K562 (cell line): ENCODE data around the gene LCNL1. TPM values are rescaled to one million over a fixed set of nuclear protein-coding genes. Genes with fewer than 3 reads are reported as not detected.

Experiments
- ELF1 ChIP-seq: fragments of 200-800 bp; sonication (Bioruptor generic); IDR thresholded peaks from 2 replicates; pipeline ENCODE4 v1.6.1; 2016; ENCODE audit warnings: missing genetic modification characterization, missing compliant biosample characterization
- EP400 ChIP-seq: fragments of 450-650 bp; IDR thresholded peaks from 2 replicates; pipeline ENCODE4 v1.6.1; 2017; ENCODE audit warnings: antibody characterized with exemption, mild to moderate bottlenecking, moderate library complexity
- ESRRA ChIP-seq: fragments of 450-650 bp; IDR thresholded peaks from 2 replicates; pipeline ENCODE4 v1.6.1; 2014; ENCODE audit warnings: low read depth, mild to moderate bottlenecking, moderate library complexity, borderline replicate concordance
- HDAC2 ChIP-seq: fragments of 450-650 bp; IDR thresholded peaks from 2 replicates; pipeline ENCODE4 v1.6.1; 2016; ENCODE audit warnings: mild to moderate bottlenecking
- HIVEP1 ChIP-seq: fragments of 250-450 bp; sonication (Bioruptor Pico); IDR thresholded peaks from 2 replicates; pipeline ENCODE4 v1.4.0; 2020; ENCODE audit warnings: mild to moderate bottlenecking
- KLF1 ChIP-seq: fragments of 450-650 bp; IDR thresholded peaks from 2 replicates; pipeline ENCODE4 v1.6.1; 2016; ENCODE audit warnings: missing genetic modification characterization, missing compliant biosample characterization
- MEF2A ChIP-seq: IDR thresholded peaks from 2 replicates; pipeline ENCODE4 v1.6.1; 2011; ENCODE audit warnings: low read depth, mild to moderate bottlenecking, low read length, moderate library complexity; ENCODE audit not compliant: control insufficient read depth
- PHTF2 ChIP-seq: fragments of 250-450 bp; sonication (Bioruptor Pico); IDR thresholded peaks from 2 replicates; pipeline ENCODE4 v1.5.0; 2021; ENCODE audit warnings: mild to moderate bottlenecking
- RNF2 ChIP-seq: sonication (generic); IDR thresholded peaks from 2 replicates; pipeline ENCODE4 v1.6.1; 2016
- SMAD2 ChIP-seq: fragments of 150-350 bp; IDR thresholded peaks from 2 replicates; pipeline ENCODE4 v1.6.1; 2014; ENCODE audit warnings: low read depth, mild to moderate bottlenecking, low read length
- SMAD3 ChIP-seq: fragments of 450-650 bp; formaldehyde crosslinking; conservative IDR thresholded peaks from 2 replicates; pipeline ENCODE4 v1.4.0; 2020; ENCODE audit warnings: mild to moderate bottlenecking
- XRCC5 ChIP-seq: fragments of 200-400 bp; formaldehyde crosslinking; IDR thresholded peaks from 2 replicates; pipeline ENCODE4 v1.6.1; 2017; ENCODE audit warnings: low read depth, mild to moderate bottlenecking, low read length
- YY1 ChIP-seq, 3 experiments: IDR thresholded peaks; 2 replicates each; pipeline ENCODE4 v1.6.1; 2011; ENCODE audit warnings: low read length in 2 of 3, mild to moderate bottlenecking in 2 of 3, moderate library complexity in 2 of 3, borderline replicate concordance in 1 of 3, control low read depth in 1 of 3, low read depth in 1 of 3; ENCODE audit not compliant: insufficient read depth in 3 of 3, insufficient replicate concordance in 2 of 3, control insufficient read depth in 1 of 3, insufficient read length in 1 of 3; ENCODE audit errors: extremely low read depth in 1 of 3
- ZNF445 ChIP-seq: fragments of 250-450 bp; sonication (Bioruptor Pico); IDR thresholded peaks from 2 replicates; pipeline ENCODE4 v1.4.0; 2020; ENCODE audit warnings: low read depth, mild to moderate bottlenecking, moderate library complexity
- polyA plus RNA-seq, 8 experiments: library from polyadenylated mRNA; depleted of rRNA in 4 of 8; stranded (reverse) in 5 of 8; unstranded in 3 of 8; fragments of >200 nt; fragmentation: Nextera tagmentation in 2 of 8; fragmentation: Illumina TruSeq in 1 of 8; extraction: Ambion mirVana in 2 of 8; extraction: Trizol in 1 of 8; gene quantifications; 2 replicates each; pipeline versions ENCODE4 v1.2.1 to v1.2.3, GENCODE V29; 2011 to 2014; ENCODE audit warnings: inconsistent platforms in 1 of 8, missing spikeins in 1 of 8
- total RNA-seq, 7 experiments: library from RNA; depleted of rRNA in 6 of 7; stranded (reverse); fragments of >200 nt in 6 of 7; fragmentation: Illumina TruSeq in 2 of 7; extraction: Trizol in 2 of 7; gene quantifications; 2 replicates each; pipeline versions ENCODE4 v1.2.1 to v1.2.3, GENCODE V29; 2011 to 2021; ENCODE audit warnings: low replicate concordance in 1 of 7
- TF ChIP-seq, protein P1 (sequence below): sonication (generic); formaldehyde crosslinking; IDR thresholded peaks from 2 replicates; pipeline ENCODE4 v1.8.1; 2023; ENCODE audit warnings: mild to moderate bottlenecking, missing genetic modification reagents
- TF ChIP-seq, protein P2 (sequence below): sonication (generic); formaldehyde crosslinking; IDR thresholded peaks from 2 replicates; pipeline ENCODE4 v1.8.0; 2022; ENCODE audit warnings: missing genetic modification reagents, mild to moderate bottlenecking, moderate library complexity, borderline replicate concordance
- TF ChIP-seq, protein P3 (sequence below), 2 experiments: fragments of 450-650 bp; IDR thresholded peaks; 2 replicates each; pipeline ENCODE4 v1.6.1; 2016
- TF ChIP-seq, protein P4 (sequence below), 2 experiments: IDR thresholded peaks; 2 replicates each; pipeline ENCODE4 v1.6.1; 2011; ENCODE audit warnings: borderline replicate concordance in 1 of 2, control low read depth in 1 of 2, low read depth in 1 of 2, low read length in 1 of 2, mild to moderate bottlenecking in 1 of 2, mixed read lengths in 1 of 2, moderate library complexity in 1 of 2; ENCODE audit not compliant: insufficient read depth in 1 of 2, insufficient read length in 1 of 2, poor library complexity in 1 of 2, severe bottlenecking in 1 of 2; ENCODE audit errors: extremely low read depth in 1 of 2

Gene LCNL1
- total and polyA plus RNA-seq, 9 of the 15 experiments (the other 6 are each of a cell fraction or from before 2014, with no cell fraction given), result 0.04 to 0.16 (median 0.04) TPM; not detected in 4

DNA sequence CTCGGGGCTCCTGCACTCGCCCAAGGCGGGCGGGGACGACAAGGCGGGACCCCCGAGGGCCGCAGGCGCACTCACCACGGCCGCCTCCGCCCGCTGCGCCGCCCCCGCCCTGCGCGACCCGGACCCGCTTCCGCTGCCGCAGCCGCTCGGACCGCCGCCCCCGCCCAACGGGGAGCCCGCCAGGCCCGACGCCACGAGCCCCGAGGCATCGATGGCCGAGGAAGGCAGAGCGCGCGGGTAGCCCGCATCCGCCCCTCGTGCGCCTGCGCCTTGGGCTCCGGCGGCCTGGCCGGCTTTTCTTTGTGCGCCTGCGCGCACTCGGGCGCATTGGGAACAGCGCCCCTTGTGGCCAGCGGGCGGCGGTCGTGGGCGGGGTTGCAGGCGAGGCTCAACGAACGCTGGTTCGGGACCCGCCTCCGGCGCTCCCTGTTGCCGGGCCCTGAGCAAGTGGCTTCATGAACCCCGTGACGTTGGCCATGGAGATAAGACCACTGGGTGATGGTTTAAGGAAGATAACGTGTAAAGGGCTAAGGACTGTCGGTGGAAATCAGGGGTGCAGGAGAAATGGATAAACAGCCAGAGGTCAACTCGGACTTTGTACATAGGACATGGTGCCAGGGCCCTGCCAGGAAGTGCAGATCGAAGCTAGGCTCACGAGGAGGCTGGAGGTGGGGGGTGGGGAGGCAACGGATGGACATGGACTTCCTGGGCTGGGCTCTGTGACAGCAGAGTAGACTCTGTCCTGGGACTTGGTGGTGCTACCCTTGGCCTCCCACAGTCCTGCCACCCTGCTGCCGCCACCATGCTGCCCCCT lies 38.1 kb upstream of the LCNL1 start, which contains the start of the genes C8G and FBXW5 (continued):
- TF ChIP-seq, protein P1, sequence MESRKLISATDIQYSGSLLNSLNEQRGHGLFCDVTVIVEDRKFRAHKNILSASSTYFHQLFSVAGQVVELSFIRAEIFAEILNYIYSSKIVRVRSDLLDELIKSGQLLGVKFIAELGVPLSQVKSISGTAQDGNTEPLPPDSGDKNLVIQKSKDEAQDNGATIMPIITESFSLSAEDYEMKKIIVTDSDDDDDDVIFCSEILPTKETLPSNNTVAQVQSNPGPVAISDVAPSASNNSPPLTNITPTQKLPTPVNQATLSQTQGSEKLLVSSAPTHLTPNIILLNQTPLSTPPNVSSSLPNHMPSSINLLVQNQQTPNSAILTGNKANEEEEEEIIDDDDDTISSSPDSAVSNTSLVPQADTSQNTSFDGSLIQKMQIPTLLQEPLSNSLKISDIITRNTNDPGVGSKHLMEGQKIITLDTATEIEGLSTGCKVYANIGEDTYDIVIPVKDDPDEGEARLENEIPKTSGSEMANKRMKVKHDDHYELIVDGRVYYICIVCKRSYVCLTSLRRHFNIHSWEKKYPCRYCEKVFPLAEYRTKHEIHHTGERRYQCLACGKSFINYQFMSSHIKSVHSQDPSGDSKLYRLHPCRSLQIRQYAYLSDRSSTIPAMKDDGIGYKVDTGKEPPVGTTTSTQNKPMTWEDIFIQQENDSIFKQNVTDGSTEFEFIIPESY (CRISPR knock-in tag), result peak; percentile 77
- no peak for TF ChIP-seq SMAD2
- TF ChIP-seq XRCC5, result peak; percentile 95
- peak; percentile 83; the same call in 1 of the 2 replicates for TF ChIP-seq SMAD3 (CRISPR knock-in tag)
- TF ChIP-seq MEF2A, result peak; percentile 39; the same call in 1 of the 2 replicates
- no peak for TF ChIP-seq RNF2
- TF ChIP-seq EP400, result peak; percentile 77
- peak; percentile 85 for TF ChIP-seq ELF1 (tag)
- peak; percentile 80; the same call in 1 of the 2 replicates for TF ChIP-seq HIVEP1
- TF ChIP-seq YY1 (IDR thresholded peaks at IDR 0.05; ENCODE audit: borderline replicate concordance in 1 of 3, control insufficient read depth in 1 of 3, extremely low read depth in 1 of 3, insufficient read depth in 3 of 3, insufficient read length in 1 of 3, insufficient replicate concordance in 2 of 3, low read depth in 1 of 3, low read length in 2 of 3), result peak in 2 of 3 experiments; percentile 77 to 85
- 0 out of 2 replicates have a peak, but pooled peaks have one; percentile 65 for TF ChIP-seq ZNF445
- TF ChIP-seq HDAC2, result peak; percentile 59; the same call in 1 of the 2 replicates
- TF ChIP-seq, protein P2, sequence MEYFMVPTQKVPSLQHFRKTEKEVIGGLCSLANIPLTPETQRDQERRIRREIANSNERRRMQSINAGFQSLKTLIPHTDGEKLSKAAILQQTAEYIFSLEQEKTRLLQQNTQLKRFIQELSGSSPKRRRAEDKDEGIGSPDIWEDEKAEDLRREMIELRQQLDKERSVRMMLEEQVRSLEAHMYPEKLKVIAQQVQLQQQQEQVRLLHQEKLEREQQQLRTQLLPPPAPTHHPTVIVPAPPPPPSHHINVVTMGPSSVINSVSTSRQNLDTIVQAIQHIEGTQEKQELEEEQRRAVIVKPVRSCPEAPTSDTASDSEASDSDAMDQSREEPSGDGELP, result peak; percentile 83
- TF ChIP-seq, protein P3, sequence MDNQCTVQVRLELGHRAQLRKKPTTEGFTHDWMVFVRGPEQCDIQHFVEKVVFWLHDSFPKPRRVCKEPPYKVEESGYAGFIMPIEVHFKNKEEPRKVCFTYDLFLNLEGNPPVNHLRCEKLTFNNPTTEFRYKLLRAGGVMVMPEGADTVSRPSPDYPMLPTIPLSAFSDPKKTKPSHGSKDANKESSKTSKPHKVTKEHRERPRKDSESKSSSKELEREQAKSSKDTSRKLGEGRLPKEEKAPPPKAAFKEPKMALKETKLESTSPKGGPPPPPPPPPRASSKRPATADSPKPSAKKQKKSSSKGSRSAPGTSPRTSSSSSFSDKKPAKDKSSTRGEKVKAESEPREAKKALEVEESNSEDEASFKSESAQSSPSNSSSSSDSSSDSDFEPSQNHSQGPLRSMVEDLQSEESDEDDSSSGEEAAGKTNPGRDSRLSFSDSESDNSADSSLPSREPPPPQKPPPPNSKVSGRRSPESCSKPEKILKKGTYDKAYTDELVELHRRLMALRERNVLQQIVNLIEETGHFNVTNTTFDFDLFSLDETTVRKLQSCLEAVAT (IDR thresholded peaks at IDR 0.05), result peak in 1 of 2 experiments; percentile 99; a peak in 2 of 4 replicates
- TF ChIP-seq KLF1 (tag), result peak; percentile 100
- TF ChIP-seq, protein P4, sequence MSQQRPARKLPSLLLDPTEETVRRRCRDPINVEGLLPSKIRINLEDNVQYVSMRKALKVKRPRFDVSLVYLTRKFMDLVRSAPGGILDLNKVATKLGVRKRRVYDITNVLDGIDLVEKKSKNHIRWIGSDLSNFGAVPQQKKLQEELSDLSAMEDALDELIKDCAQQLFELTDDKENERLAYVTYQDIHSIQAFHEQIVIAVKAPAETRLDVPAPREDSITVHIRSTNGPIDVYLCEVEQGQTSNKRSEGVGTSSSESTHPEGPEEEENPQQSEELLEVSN (IDR thresholded peaks at IDR 0.05; ENCODE audit: borderline replicate concordance in 1 of 2, extremely low read depth in 1 of 2, insufficient read depth in 1 of 2, insufficient read length in 1 of 2, low read depth in 1 of 2, low read length in 1 of 2, poor library complexity in 1 of 2, severe bottlenecking in 1 of 2), result peak; percentile 8 to 58
- TF ChIP-seq PHTF2 (CRISPR knock-in tag), result no peak
- TF ChIP-seq ESRRA, result peak; percentile 91
